Adrenal gland (tissue), 12 donors: Measurements from ENCODE around the gene GPSM1. TPM values are rescaled to one million over a fixed set of nuclear protein-coding genes. Genes with fewer than 3 reads are reported as not detected.
A peak's percentile ranks its signal among the peaks of the same experiment; 100 is the strongest.

ENCODE experiments used
- DNase-seq, 7 donors: peaks; one replicate each; pipeline ENCODE4 v3.0.0-alpha.2; 2019 to 2020
- H3K27ac ChIP-seq, 5 donors: fragments of 200-600 bp; sonication (generic) in 4 of 5; 1 replicate in 3 of 5; 2 replicates in 2 of 5; pipeline versions ENCODE4 v1.5.1 to v1.8.0; 2016 to 2020; ENCODE audit warnings: mild to moderate bottlenecking in 1 of 5
- H3K27me3 ChIP-seq: fragments of 200-600 bp; 2 replicates; pipeline ENCODE4 v1.8.0; 2021
- H3K36me3 ChIP-seq, 2 donors: fragments of 200-600 bp; replicated peaks in 1 of 2; 1 replicate in 1 of 2; 2 replicates in 1 of 2; pipeline versions ENCODE4 v1.5.1 to v1.8.0; 2018 to 2022
- H3K4me1 ChIP-seq, 2 donors: fragments of 200-600 bp; replicated peaks in 1 of 2; 1 replicate in 1 of 2; 2 replicates in 1 of 2; pipeline versions ENCODE4 v1.5.1 to v1.8.0; 2018 to 2021
- H3K4me3 ChIP-seq, 4 donors: fragments of 200-600 bp; sonication (generic) in 3 of 4; one replicate each; pipeline ENCODE4 v1.5.1; 2016 to 2018
- H3K9me3 ChIP-seq, 3 donors: fragments of 200-600 bp; sonication (generic) in 1 of 3; replicated peaks in 1 of 3; 1 replicate in 2 of 3; 2 replicates in 1 of 3; pipeline versions ENCODE4 v1.5.1 to v1.8.0; 2016 to 2021
- POLR2A ChIP-seq, 2 donors: fragments of 450-650 bp; IDR thresholded peaks; one replicate each; pipeline ENCODE4 v1.6.1; 2017; ENCODE audit warnings: antibody characterized with exemption in 2 of 2, mild to moderate bottlenecking in 2 of 2, moderate library complexity in 1 of 2
- WGBS, 4 donors: extraction: QIAGEN DNeasy Blood & Tissue Kit in 2 of 4; methylation state at CpG; one replicate each; pipeline versions ENCODE4 v1.1.5 to v1.1.7; 2013 to 2017; 5-methylcytosine and 5-hydroxymethylcytosine counted together
- intact Hi-C, 2 donors: fragments of 100-400 bp; cut with DNase I; formaldehyde crosslinking; loops; one replicate each; pipeline versions ENCODE4 v1.14.1 to v1.15.0; 2022 to 2023
- polyA plus RNA-seq, 3 donors: library from polyadenylated mRNA; stranded (reverse); fragments of 200-250 nt in 2 of 3; fragments of 350-450 nt in 1 of 3; fragmentation: Illumina TruSeq in 1 of 3; extraction: RNeasy Lipid Tissue Mini Kit (QIAGEN cat#74804) in 1 of 3; gene quantifications; one replicate each; pipeline ENCODE4 v1.2.3, GENCODE V29; 2013 to 2014
- total RNA-seq, 9 donors: library from RNA; depleted of rRNA in 4 of 9; stranded (reverse); fragments of >200 nt in 4 of 9; fragments of 120-200 nt in 1 of 9; fragmentation: NEBNext Ultra II Directional in 1 of 9; extraction: Animal tissue kit (Norgen Biotek cat#: 25700) in 1 of 9; gene quantifications; one replicate each; pipeline versions ENCODE4 v1.1.0 to v1.2.4, GENCODE V29; 2013 to 2023
- TF ChIP-seq, protein P1 (sequence below), 6 experiments: fragments of 450-650 bp in 4 of 6; fragments of 200-600 bp in 2 of 6; sonication (generic) in 1 of 6; IDR thresholded peaks; 1 replicate in 5 of 6; 2 replicates in 1 of 6; pipeline versions ENCODE4 v1.5.1 to v1.8.0; 2016 to 2021; ENCODE audit warnings: antibody characterized with exemption in 6 of 6, mild to moderate bottlenecking in 2 of 6, moderate library complexity in 1 of 6
- donor health status: healthy with polysubstance abuse.
- donor health status: Bipolar disorder and iron deficiency.
- donor health status: DM: yes; HTN: yes; CAD: no.
- donor health status: DM: no; HTN: no; CAD: no.
- donor health status: DM: no; HTN: no; CAD: no.
- donor health status: DM: yes; HTN: yes; CAD: no.

GPSM1 gene
- total and polyA plus RNA-seq, 12 donors: 2.9 to 50.4 (median 17.2) TPM

DNA sequence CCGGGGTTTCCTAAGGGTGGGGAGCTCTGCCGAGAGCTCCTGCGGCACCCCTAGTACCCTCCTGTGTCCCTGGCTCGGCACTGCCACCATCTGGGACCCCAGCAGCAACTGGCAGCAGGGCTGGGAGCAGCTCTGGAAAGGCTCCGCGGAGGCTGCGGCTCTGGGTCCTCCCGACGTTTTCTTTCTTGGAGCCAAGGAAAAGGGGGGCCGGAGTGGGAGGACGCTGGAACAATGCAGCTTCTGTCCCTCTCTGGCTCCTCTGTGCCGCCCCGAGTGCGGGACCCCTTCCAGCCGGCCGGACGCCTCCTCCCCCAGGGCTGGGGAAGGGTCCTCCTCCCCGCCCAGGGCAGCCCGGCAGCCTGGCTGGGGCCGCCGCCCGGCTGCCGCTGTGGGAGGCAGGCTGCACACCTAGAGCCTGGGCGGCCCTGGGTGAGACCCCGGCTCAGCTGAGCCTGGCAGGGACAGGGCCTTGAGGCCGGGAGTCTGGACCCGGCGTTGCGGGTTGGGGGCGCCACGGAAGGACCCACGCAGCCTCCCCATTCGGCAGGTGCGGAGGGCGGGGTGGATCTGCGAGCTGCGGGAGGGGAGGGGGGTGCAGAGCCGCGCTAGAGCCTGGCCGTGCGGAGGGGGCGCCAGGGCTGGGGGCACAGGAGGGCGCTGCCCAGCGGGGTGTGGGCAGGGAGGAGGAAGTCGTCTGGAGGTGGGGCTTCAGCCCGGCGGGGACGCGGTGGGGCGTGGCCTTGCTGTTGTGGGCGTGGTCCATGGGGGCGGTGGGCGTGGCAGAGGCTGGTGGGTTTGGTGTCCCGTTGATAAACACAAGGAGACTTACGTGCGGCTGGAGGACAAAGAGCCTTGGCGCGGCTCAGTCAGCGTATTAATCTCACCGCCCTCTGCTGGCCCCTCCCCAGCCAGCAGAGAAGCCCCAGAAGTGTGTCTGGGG is 15.1 kb downstream of the GPSM1 start:
- peak overlapping the region in 4 of 5 donors; percentile 56 to 81 (median 69) for H3K27ac ChIP-seq

DNA sequence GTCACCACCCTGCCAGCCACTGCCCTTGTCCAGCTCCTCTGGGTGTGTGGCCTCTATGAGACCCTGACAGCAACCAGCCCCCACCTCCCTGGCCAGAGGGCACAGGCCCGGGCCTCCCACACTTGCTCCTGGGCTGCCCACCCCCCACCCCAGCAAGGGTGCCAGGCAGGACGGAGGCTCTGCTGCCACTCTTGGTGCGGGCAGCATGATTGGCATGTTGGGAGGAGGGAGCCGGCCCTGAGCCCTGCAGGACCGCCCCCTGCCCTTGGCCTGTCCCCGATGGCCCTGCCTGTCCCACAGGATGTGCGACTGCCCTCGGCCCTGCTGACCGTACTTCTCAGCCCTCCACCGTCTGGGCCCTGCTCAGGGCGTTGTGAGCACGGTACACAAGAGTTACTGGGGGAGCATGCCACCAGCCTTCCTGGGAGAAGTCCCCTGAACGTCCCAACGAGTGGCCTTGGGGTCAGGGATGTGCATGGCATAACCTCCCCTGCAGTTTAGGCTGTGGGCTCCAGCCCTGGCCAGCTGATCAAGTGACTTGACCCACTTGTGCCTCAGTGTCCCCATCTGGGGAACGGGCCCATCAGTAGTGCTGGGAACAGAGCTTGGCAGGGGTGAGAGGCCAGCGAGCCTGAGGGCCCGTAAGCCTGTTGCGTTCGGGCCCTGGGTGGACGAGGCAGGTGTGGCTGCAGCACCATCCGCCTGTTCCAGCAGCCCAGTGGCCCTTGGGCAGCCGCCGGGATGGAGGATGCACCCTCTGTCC is 16.0 kb downstream of the GPSM1 start:
- Histone ChIP-seq H3K9me3 (no peaks in the 10 kb centered on the region), H3K4me1 (peaks cover 16 to 45% of the 10 kb centered on the region in 2 donors), H3K36me3 (no peaks in the 10 kb centered on the region), H3K27ac (peak overlapping the region in 4 of 5 donors; percentile 48 to 81 (median 67)), H3K4me3 (peak overlapping the region in 1 of 4 donors; percentile 51), H3K27me3 (no peaks in the 10 kb centered on the region)
- DNase-seq: peak; percentile 62 to 90 (median 73)
- WGBS, 4 donors: 20 to 55% (median 49%) methylated on average over 2 to 23 of the region's 23 CpGs
- intact Hi-C loops: no loop called here
- no peak for TF ChIP-seq POLR2A (IDR thresholded peaks at IDR 0.05)
- TF ChIP-seq, protein P1, sequence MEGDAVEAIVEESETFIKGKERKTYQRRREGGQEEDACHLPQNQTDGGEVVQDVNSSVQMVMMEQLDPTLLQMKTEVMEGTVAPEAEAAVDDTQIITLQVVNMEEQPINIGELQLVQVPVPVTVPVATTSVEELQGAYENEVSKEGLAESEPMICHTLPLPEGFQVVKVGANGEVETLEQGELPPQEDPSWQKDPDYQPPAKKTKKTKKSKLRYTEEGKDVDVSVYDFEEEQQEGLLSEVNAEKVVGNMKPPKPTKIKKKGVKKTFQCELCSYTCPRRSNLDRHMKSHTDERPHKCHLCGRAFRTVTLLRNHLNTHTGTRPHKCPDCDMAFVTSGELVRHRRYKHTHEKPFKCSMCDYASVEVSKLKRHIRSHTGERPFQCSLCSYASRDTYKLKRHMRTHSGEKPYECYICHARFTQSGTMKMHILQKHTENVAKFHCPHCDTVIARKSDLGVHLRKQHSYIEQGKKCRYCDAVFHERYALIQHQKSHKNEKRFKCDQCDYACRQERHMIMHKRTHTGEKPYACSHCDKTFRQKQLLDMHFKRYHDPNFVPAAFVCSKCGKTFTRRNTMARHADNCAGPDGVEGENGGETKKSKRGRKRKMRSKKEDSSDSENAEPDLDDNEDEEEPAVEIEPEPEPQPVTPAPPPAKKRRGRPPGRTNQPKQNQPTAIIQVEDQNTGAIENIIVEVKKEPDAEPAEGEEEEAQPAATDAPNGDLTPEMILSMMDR (IDR thresholded peaks at IDR 0.05): no peak

More for the DNA sequence above, 15.1 kb downstream of the GPSM1 start:
- intact Hi-C loops: no loop called here
- Histone ChIP-seq H3K9me3 (no peaks in the 10 kb centered on the region), H3K27me3 (no peaks in the 10 kb centered on the region), H3K4me3 (peak overlapping the region in 3 of 4 donors; percentile 30 to 51 (median 40)), H3K36me3 (peaks cover 0 to 3% of the 10 kb centered on the region in 2 donors), H3K4me1 (peaks cover 16 to 45% of the 10 kb centered on the region in 2 donors)
- WGBS, 4 donors: 11 to 30% (median 22%) methylated on average over 10 to 60 of the region's 60 CpGs
- DNase-seq: peak; percentile 81 to 96 (median 93)
- TF ChIP-seq, protein P1 (IDR thresholded peaks at IDR 0.05): no peak
- peak in 1 of 2 donors; percentile 78 for TF ChIP-seq POLR2A (IDR thresholded peaks at IDR 0.05)

DNA sequence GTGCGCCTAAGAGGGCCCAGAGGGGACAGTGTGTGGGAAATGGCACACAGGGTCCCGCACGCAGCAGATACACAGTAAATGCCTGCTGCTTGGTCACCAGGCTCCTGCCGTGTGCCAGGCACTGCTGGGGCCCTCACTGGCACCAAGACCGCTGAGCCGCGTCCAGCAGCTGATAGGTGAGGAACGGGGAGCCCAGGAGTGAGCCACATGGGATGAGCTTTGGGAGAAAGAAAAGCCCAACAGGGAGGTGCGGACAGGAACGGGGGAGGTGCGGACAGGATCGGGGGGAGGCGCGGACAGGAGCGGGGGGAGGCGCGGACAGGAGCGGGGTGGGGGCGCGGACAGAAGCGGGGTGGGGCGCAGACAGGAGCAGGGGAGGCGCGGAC is 16.5 kb downstream of the GPSM1 start:
- WGBS, 4 donors: 93 to 98% (median 94%) methylated on average over 20 to 24 of the region's 24 CpGs

More for the DNA sequence above, 16.5 kb downstream of the GPSM1 start:
- Histone ChIP-seq H3K9me3 (no peaks in the 10 kb centered on the region), H3K27me3 (no peaks in the 10 kb centered on the region), H3K4me3 (no peak overlapping the region), H3K36me3 (no peaks in the 10 kb centered on the region), H3K27ac (peak overlapping the region in 1 of 5 donors; percentile 78), H3K4me1 (peaks cover 16 to 45% of the 10 kb centered on the region in 2 donors)
- no peak for TF ChIP-seq POLR2A (IDR thresholded peaks at IDR 0.05)
- TF ChIP-seq, protein P1 (IDR thresholded peaks at IDR 0.05): no peak
- no peak for DNase-seq
- intact Hi-C loops: no loop called here
